ENCODE measurements around the gene COLEC12.
A peak's percentile ranks its signal among the peaks of the same experiment; 100 is the strongest.
"Not testable (repeated sequence)": the region's sequence is repeated elsewhere in the genome, so short reads cannot be mapped to it uniquely, and the experiment has no call there.

Gene COLEC12

DNA sequence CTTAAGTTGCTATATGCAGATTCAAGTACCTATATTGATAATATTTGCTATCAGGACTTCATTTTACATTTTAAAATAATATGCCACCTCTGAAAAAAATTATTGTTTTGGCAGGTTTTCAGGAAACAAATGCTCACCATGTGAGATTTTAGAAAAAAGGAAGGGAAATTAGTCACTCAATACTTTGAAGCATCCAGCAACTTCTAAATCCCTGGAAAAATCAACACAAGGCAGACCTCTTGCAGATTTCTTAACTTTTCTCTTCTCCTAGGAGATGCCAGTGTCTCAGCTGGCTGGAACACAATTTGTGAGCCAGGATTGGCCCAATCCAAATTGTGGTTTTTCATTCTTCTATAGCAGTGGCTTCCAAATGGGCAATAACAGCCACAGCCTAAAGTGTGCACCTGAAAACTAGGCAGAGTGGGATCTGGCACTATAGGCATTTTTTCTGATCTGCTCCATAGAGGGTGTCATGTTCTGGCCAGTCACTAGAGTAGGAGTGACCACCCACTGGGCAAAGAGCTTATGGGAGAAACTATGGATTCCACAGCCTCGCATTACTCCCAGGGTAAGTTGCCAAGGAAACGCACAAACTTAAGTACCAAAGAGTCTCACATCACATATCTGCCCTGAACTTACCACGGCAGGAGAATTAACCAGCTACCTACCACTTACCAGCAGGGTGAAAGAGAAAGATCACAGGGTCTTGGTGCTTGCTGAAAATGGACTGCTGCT is 204.6 kb downstream of the COLEC12 start:
- no peak for DNase-seq (ENCODE audit: low read depth)
- no peak for TF ChIP-seq POLR2A (IDR thresholded peaks at IDR 0.05; ENCODE audit: extremely low read depth, insufficient read length)
- TF ChIP-seq, protein P1, sequence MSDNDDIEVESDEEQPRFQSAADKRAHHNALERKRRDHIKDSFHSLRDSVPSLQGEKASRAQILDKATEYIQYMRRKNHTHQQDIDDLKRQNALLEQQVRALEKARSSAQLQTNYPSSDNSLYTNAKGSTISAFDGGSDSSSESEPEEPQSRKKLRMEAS (IDR thresholded peaks at IDR 0.05; ENCODE audit: low read depth, low read length): no peak
- TF ChIP-seq, protein P2, sequence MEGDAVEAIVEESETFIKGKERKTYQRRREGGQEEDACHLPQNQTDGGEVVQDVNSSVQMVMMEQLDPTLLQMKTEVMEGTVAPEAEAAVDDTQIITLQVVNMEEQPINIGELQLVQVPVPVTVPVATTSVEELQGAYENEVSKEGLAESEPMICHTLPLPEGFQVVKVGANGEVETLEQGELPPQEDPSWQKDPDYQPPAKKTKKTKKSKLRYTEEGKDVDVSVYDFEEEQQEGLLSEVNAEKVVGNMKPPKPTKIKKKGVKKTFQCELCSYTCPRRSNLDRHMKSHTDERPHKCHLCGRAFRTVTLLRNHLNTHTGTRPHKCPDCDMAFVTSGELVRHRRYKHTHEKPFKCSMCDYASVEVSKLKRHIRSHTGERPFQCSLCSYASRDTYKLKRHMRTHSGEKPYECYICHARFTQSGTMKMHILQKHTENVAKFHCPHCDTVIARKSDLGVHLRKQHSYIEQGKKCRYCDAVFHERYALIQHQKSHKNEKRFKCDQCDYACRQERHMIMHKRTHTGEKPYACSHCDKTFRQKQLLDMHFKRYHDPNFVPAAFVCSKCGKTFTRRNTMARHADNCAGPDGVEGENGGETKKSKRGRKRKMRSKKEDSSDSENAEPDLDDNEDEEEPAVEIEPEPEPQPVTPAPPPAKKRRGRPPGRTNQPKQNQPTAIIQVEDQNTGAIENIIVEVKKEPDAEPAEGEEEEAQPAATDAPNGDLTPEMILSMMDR (IDR thresholded peaks at IDR 0.05; ENCODE audit: low read depth, low read length): no peak
- no peak for TF ChIP-seq MYC (IDR thresholded peaks at IDR 0.05; ENCODE audit: low read depth, low read length)
- no peak overlapping the region for H3K4me3 ChIP-seq (ENCODE audit: low read depth, low read length)

DNA sequence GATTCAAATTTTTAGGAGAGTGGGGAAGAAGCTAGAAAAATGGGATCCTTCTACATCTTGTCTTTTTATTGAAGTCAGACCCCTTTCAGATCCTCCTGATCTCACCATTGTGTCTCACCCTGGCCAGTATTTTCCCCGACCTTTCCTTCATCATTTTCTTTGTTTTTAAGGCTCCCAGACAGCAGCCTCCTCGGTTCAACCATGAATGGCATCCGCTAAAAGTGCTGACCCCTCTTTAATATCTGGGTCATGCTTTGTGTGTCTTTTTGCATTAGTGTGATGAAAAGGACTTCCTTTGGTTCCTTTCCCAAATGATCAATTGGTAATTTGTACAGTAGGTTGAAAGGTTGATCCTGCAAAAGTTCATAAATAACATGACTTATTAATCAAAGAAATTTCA is 205.9 kb downstream of the COLEC12 start:
- TF ChIP-seq MYC (IDR thresholded peaks at IDR 0.05; ENCODE audit: low read depth, low read length) (no peak), POLR2A (IDR thresholded peaks at IDR 0.05; ENCODE audit: extremely low read depth, insufficient read length) (no peak)
- TF ChIP-seq, protein P2 (IDR thresholded peaks at IDR 0.05; ENCODE audit: low read depth, low read length): no peak
- TF ChIP-seq, protein P1 (IDR thresholded peaks at IDR 0.05; ENCODE audit: low read depth, low read length): no peak
- no peak for DNase-seq (ENCODE audit: low read depth)
- no peak overlapping the region for H3K4me3 ChIP-seq (ENCODE audit: low read depth, low read length)

DNA sequence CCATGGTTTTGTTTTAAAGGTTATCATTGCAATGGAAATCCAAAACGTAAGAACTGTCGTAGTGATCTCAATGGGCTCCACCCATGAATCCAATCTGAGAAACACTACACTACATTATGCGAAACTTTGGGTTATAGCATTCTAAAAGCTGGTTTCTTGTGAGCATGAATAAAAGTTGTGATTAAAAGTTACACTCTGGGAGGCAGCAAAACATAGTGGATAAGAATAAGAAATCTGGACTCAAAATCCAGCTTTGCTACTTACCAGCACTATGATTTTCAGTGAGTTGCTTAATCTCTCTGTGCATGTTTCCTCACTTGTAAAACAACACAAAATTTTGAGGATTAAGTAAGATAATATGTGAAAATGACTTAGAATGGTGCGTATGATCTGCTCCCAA is 207.0 kb downstream of the COLEC12 start:
- TF ChIP-seq POLR2A (IDR thresholded peaks at IDR 0.05; ENCODE audit: extremely low read depth, insufficient read length) (no peak), MYC (IDR thresholded peaks at IDR 0.05; ENCODE audit: low read depth, low read length) (no peak)
- TF ChIP-seq, protein P1 (IDR thresholded peaks at IDR 0.05; ENCODE audit: low read depth, low read length): no peak
- TF ChIP-seq, protein P2 (IDR thresholded peaks at IDR 0.05; ENCODE audit: low read depth, low read length): no peak

DNA sequence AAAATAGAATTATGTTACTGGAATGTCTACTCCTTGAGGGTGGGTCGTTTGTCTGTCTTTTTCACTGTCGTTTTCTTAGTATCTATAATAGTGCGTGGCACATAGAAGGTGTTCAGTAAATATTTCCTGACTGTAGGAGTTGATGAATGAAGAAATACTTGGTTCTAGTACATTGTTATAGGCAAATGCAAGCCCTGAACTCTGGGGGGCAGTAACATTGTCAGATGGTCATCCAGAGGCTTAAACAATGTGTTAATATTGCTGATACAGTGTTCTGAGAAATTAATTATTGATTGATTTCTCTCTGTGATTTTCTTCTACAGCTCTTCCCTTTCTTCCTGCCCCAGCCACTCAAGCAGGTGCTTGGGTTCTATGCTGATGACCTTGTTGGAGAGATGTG is 208.2 kb downstream of the COLEC12 start:
- TF ChIP-seq POLR2A (IDR thresholded peaks at IDR 0.05; ENCODE audit: extremely low read depth, insufficient read length) (no peak), MYC (IDR thresholded peaks at IDR 0.05; ENCODE audit: low read depth, low read length) (no peak)
- TF ChIP-seq, protein P1 (IDR thresholded peaks at IDR 0.05; ENCODE audit: low read depth, low read length): no peak
- TF ChIP-seq, protein P2 (IDR thresholded peaks at IDR 0.05; ENCODE audit: low read depth, low read length): peak; percentile 17
- DNase-seq (ENCODE audit: low read depth): peak; percentile 14
- H3K4me3 ChIP-seq (ENCODE audit: low read depth, low read length): no peak overlapping the region

More for the DNA sequence above, 207.0 kb downstream of the COLEC12 start:
- no peak overlapping the region for H3K4me3 ChIP-seq (ENCODE audit: low read depth, low read length)
- DNase-seq (ENCODE audit: low read depth): no peak

DNA sequence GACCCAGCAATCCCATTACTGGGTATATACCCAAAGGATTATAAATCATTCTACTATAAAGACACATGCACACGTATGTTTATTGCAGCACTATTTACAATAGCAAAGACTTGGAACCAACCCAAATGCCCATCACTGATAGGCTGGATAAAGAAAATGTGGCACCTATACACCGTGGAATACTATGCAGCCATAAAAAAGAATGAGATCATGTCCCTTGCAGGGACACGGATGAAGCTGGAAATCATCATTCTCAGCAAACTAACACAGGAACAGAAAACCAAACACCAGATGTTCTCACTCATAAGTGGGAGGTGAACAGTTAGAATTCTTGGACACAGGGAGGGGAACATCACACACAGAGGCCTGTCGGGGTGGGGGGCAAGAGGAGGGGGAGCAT is 210.5 kb downstream of the COLEC12 start:
- not testable (repeated sequence) for H3K4me3 ChIP-seq (ENCODE audit: low read depth, low read length); DNase-seq (ENCODE audit: low read depth)

DNA sequence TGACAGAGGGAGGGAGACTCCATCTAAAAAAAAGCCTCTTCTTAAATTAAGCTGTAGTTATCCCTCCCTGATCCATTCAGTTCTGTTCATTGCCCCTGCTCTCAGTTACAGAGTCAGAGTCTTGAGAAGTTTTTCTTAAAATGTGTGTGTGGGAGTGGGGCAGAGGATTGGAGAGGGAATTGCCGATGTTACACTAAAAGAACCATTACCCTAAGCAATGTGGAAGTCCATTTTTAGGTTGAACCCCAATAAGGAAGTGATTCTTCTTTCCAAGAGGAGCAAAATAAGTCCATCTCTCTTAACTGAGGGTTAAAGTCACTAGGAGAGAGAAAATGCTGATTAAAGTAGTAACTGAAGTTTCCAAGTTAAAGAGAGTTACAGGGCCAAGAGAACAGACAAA is 211.5 kb downstream of the COLEC12 start:
- H3K4me3 ChIP-seq (ENCODE audit: low read depth, low read length): no peak overlapping the region
- TF ChIP-seq, protein P2 (IDR thresholded peaks at IDR 0.05; ENCODE audit: low read depth, low read length): no peak
- TF ChIP-seq MYC (IDR thresholded peaks at IDR 0.05; ENCODE audit: low read depth, low read length): no peak
- no peak for TF ChIP-seq POLR2A (IDR thresholded peaks at IDR 0.05; ENCODE audit: extremely low read depth, insufficient read length)
- DNase-seq (ENCODE audit: low read depth): no peak
